SK-N-SH (cell line): ENCODE data around the gene MLLT3. TPM values are rescaled to one million over a fixed set of nuclear protein-coding genes. Genes with fewer than 3 reads are reported as not detected.
A peak's percentile ranks its signal among the peaks of the same experiment; 100 is the strongest.

Experiments
- CTCF ChIA-PET: fragments of 300-600, 350-600 bp; formaldehyde crosslinking; extraction: SDS; loops from one replicate; lab custom pipeline; 2021; lab: Yijun Ruan, JAX
- POLR2A ChIA-PET: fragments of 350-600 bp; sonication (Branson Sonifier 250); formaldehyde crosslinking; extraction: SDS; loops from one replicate; lab custom pipeline; 2020; ENCODE audit warnings: antibody characterized with exemption, inconsistent platforms; lab: Yijun Ruan, JAX
- DNase-seq: peaks from one replicate; pipeline ENCODE4 v3.0.0; 2012
- H2AFZ ChIP-seq: fragments of 200-600 bp; sonication (generic); 2 replicates; pipeline ENCODE4 v1.8.1; 2016; ENCODE audit warnings: antibody characterized with exemption, mild to moderate bottlenecking, low read depth
- H3F3A ChIP-seq: fragments of 200-600 bp; sonication (generic); replicated peaks from 2 replicates; pipeline ENCODE3; 2016; ENCODE audit warnings: antibody characterized with exemption, mild to moderate bottlenecking; ENCODE audit not compliant: insufficient read depth
- H3K27ac ChIP-seq, 2 experiments: fragments of 200-500 bp in 1 of 2; fragments of 200-600 bp in 1 of 2; sonication (Bioruptor generic) in 1 of 2; sonication (generic), shearing (Covaris generic) in 1 of 2; 2 replicates each; pipeline versions ENCODE4 v1.5.1 to v1.6.1; 2014 to 2016; ENCODE audit warnings: low read depth in 2 of 2, inconsistent platforms in 1 of 2, low read length in 1 of 2, mild to moderate bottlenecking in 1 of 2, mixed read lengths in 1 of 2
- H3K27me3 ChIP-seq: fragments of 200-600 bp; sonication (generic), shearing (Covaris generic); 2 replicates; pipeline ENCODE4 v1.6.1; 2016; ENCODE audit warnings: mixed run types; ENCODE audit not compliant: insufficient read depth
- H3K36me3 ChIP-seq, 2 experiments: fragments of 200-500 bp in 1 of 2; fragments of 200-600 bp in 1 of 2; sonication (Bioruptor generic) in 1 of 2; sonication (generic) in 1 of 2; replicated peaks in 1 of 2; 2 replicates each; pipeline versions ENCODE3 to v1.5.1; 2014 to 2016; ENCODE audit warnings: low read length in 1 of 2, mild to moderate bottlenecking in 1 of 2; ENCODE audit not compliant: insufficient read depth in 2 of 2, control insufficient read depth in 1 of 2
- H3K4me1 ChIP-seq, 2 experiments: fragments of 200-500 bp in 1 of 2; fragments of 200-600 bp in 1 of 2; sonication (Bioruptor generic) in 1 of 2; sonication (generic), shearing (Covaris generic) in 1 of 2; 2 replicates each; pipeline versions ENCODE4 v1.5.1 to v1.6.1; 2014 to 2016; ENCODE audit warnings: low read depth in 1 of 2, low read length in 1 of 2, mixed run types in 1 of 2; ENCODE audit not compliant: insufficient read depth in 2 of 2, control insufficient read depth in 1 of 2
- H3K4me2 ChIP-seq: fragments of 200-600 bp; sonication (generic), shearing (Covaris generic); 2 replicates; pipeline ENCODE4 v1.6.1; 2017; ENCODE audit warnings: mixed run types
- H3K4me3 ChIP-seq, 2 experiments: fragments of 200-500 bp in 1 of 2; fragments of 200-600 bp in 1 of 2; sonication (Bioruptor generic) in 1 of 2; sonication (generic), shearing (Covaris generic) in 1 of 2; 2 replicates each; pipeline versions ENCODE4 v1.5.1 to v1.8.1; 2014 to 2016; ENCODE audit warnings: low read depth in 2 of 2, inconsistent platforms in 1 of 2, low read length in 1 of 2, mild to moderate bottlenecking in 1 of 2, mixed read lengths in 1 of 2, moderate library complexity in 1 of 2
- H3K79me2 ChIP-seq: fragments of 200-600 bp; sonication (generic); 2 replicates; pipeline ENCODE4 v1.8.1; 2017; ENCODE audit warnings: mild to moderate bottlenecking; ENCODE audit not compliant: insufficient read depth
- H3K9ac ChIP-seq: fragments of 200-600 bp; sonication (generic); 2 replicates; pipeline ENCODE4 v1.6.1; 2017; ENCODE audit warnings: mixed run types
- H3K9me2 ChIP-seq: fragments of 200-600 bp; sonication (generic); 2 replicates; pipeline ENCODE4 v1.6.1; 2017; ENCODE audit warnings: mixed run types
- H3K9me3 ChIP-seq: fragments of 200-600 bp; sonication (generic); 2 replicates; pipeline ENCODE4 v1.6.1; 2017; ENCODE audit warnings: mixed run types, mild to moderate bottlenecking, moderate library complexity
- H4K20me1 ChIP-seq: fragments of 200-600 bp; sonication (generic); 2 replicates; pipeline ENCODE4 v1.6.1; 2017; ENCODE audit warnings: mild to moderate bottlenecking, mixed run types; ENCODE audit not compliant: insufficient read depth
- ELF1 ChIP-seq: IDR thresholded peaks from 2 replicates; pipeline ENCODE4 v1.4.0; 2012
- EZH2phosphoT487 ChIP-seq: fragments of 200-600 bp; sonication (generic); IDR thresholded peaks from 2 replicates; pipeline ENCODE4 v1.6.1; 2017; ENCODE audit warnings: low read depth, mixed run types, mild to moderate bottlenecking, antibody characterized with exemption, moderate library complexity, borderline replicate concordance
- FOSL2 ChIP-seq: IDR thresholded peaks from 2 replicates; pipeline ENCODE4 v1.4.0; 2012; ENCODE audit warnings: low read depth, mild to moderate bottlenecking, moderate library complexity, borderline replicate concordance
- FOXJ3 ChIP-seq: sonication (generic); formaldehyde crosslinking; IDR thresholded peaks from 2 replicates; pipeline ENCODE4 v1.5.1; 2020; ENCODE audit warnings: mild to moderate bottlenecking, missing genetic modification reagents
- FOXM1 ChIP-seq: IDR thresholded peaks from 2 replicates; pipeline ENCODE4 v1.4.0; 2012; ENCODE audit warnings: low read depth, mild to moderate bottlenecking
- GABPA ChIP-seq: IDR thresholded peaks from 2 replicates; pipeline ENCODE4 v1.4.0; 2012; ENCODE audit warnings: low read depth, mild to moderate bottlenecking
- GATA2 ChIP-seq: sonication (generic); formaldehyde crosslinking; IDR thresholded peaks from 2 replicates; pipeline ENCODE4 v1.5.0; 2020; ENCODE audit warnings: mild to moderate bottlenecking, missing genetic modification reagents
- JUND ChIP-seq: IDR thresholded peaks from 2 replicates; pipeline ENCODE4 v1.4.0; 2012
- MEF2A ChIP-seq: IDR thresholded peaks from 2 replicates; pipeline ENCODE4 v1.4.0; 2012; ENCODE audit warnings: low read depth, borderline replicate concordance
- MXI1 ChIP-seq: IDR thresholded peaks from 2 replicates; pipeline ENCODE4 v1.6.1; 2012; ENCODE audit warnings: mild to moderate bottlenecking, low read depth, low read length, improper control_type of control experiment
- RCOR1 ChIP-seq: fragments of 150-350 bp; IDR thresholded peaks from 2 replicates; pipeline ENCODE4 v1.6.1; 2017; ENCODE audit warnings: antibody characterized with exemption, low read length
- RFX5 ChIP-seq: IDR thresholded peaks from 2 replicates; pipeline ENCODE4 v1.6.1; 2012; ENCODE audit warnings: mild to moderate bottlenecking, improper control_type of control experiment, low read length
- RXRA ChIP-seq: IDR thresholded peaks from 2 replicates; pipeline ENCODE4 v1.4.0; 2012; ENCODE audit warnings: low read depth, mild to moderate bottlenecking, borderline replicate concordance
- TCF12 ChIP-seq: IDR thresholded peaks from 2 replicates; pipeline ENCODE4 v1.4.0; 2012
- USF1 ChIP-seq: IDR thresholded peaks from 2 replicates; pipeline ENCODE4 v1.4.0; 2012; ENCODE audit warnings: low read depth, borderline replicate concordance
- YY1 ChIP-seq: IDR thresholded peaks from 2 replicates; pipeline ENCODE4 v1.4.0; 2012; ENCODE audit warnings: low read depth, mild to moderate bottlenecking
- WGBS: methylation state at CpG from one replicate; pipeline ENCODE4 v1.1.6; 2017; ENCODE audit warnings: low lambda C conversion rate; 5-methylcytosine and 5-hydroxymethylcytosine counted together
- polyA plus RNA-seq, 3 experiments: library from polyadenylated mRNA; depleted of rRNA; stranded (reverse); fragments of >200 nt; gene quantifications; 2 replicates each; pipeline ENCODE4 v1.2.3, GENCODE V29; 2012
- TF ChIP-seq, protein P1 (sequence below): IDR thresholded peaks from 2 replicates; pipeline ENCODE4 v1.4.0; 2012; ENCODE audit warnings: low read depth, borderline replicate concordance
- TF ChIP-seq, protein P2 (sequence below): IDR thresholded peaks from 2 replicates; pipeline ENCODE4 v1.4.0; 2012; ENCODE audit warnings: low read depth

MLLT3 gene
- polyA plus RNA-seq, 1 of the 3 experiments (the other 2 are of a cell fraction), result 3.9 TPM

DNA sequence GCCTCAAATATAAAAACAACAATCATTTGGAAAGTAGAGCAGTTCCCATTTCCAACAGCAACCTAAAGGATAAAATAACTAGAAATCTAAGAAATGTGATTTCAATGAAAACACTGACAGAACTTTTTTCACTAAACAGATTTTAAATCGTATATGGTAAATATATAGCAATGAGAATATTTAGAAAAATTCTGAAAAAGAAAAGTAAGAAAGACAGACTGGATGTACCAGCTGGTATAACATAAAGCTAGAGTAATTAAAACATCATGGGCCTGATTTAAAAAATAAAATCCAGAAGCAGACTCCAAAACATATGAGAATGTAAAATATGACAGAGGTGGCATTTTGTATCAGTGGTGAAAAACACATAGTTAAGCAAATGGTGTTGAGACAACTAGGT is 308.9 kb downstream of the MLLT3 start:
- no peak for DNase-seq
- H3K36me3 ChIP-seq, result no peaks in the 10 kb centered on the region
- no peaks in the 10 kb centered on the region for H4K20me1 ChIP-seq
- no peaks in the 10 kb centered on the region for H3K9me3 ChIP-seq
- no peaks in the 10 kb centered on the region for H3K79me2 ChIP-seq
- CTCF ChIA-PET, result no interaction called here
- H3K9me2 ChIP-seq, result no peaks in the 10 kb centered on the region
- no peaks in the 10 kb centered on the region for H3K4me1 ChIP-seq
- H2AFZ ChIP-seq, result 0 out of 2 replicates have a peak overlapping the region, but pooled peaks have one; percentile 84
- TF ChIP-seq MEF2A (no peak), EZH2phosphoT487 (no peak), FOXJ3 (CRISPR knock-in tag) (no peak), GATA2 (no peak), USF1 (no peak), RXRA (no peak), MXI1 (no peak), FOXM1 (no peak), RCOR1 (no peak), ELF1 (no peak), JUND (no peak)
- TF ChIP-seq, protein P1, sequence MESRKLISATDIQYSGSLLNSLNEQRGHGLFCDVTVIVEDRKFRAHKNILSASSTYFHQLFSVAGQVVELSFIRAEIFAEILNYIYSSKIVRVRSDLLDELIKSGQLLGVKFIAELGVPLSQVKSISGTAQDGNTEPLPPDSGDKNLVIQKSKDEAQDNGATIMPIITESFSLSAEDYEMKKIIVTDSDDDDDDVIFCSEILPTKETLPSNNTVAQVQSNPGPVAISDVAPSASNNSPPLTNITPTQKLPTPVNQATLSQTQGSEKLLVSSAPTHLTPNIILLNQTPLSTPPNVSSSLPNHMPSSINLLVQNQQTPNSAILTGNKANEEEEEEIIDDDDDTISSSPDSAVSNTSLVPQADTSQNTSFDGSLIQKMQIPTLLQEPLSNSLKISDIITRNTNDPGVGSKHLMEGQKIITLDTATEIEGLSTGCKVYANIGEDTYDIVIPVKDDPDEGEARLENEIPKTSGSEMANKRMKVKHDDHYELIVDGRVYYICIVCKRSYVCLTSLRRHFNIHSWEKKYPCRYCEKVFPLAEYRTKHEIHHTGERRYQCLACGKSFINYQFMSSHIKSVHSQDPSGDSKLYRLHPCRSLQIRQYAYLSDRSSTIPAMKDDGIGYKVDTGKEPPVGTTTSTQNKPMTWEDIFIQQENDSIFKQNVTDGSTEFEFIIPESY, result no peak
- TF ChIP-seq, protein P2, sequence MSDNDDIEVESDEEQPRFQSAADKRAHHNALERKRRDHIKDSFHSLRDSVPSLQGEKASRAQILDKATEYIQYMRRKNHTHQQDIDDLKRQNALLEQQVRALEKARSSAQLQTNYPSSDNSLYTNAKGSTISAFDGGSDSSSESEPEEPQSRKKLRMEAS, result no peak
- H3K27me3 ChIP-seq, result no peaks in the 10 kb centered on the region
- H3K9ac ChIP-seq, result no peak overlapping the region
- 96% methylated on average over 1 of the region's 1 CpG for WGBS
- H3K27ac ChIP-seq, result no peak overlapping the region
- no peak overlapping the region for H3K4me3 ChIP-seq
- POLR2A ChIA-PET, result no interaction called here
- peaks cover 7% of the 10 kb centered on the region for H3F3A ChIP-seq
- H3K4me2 ChIP-seq, result no peak overlapping the region

DNA sequence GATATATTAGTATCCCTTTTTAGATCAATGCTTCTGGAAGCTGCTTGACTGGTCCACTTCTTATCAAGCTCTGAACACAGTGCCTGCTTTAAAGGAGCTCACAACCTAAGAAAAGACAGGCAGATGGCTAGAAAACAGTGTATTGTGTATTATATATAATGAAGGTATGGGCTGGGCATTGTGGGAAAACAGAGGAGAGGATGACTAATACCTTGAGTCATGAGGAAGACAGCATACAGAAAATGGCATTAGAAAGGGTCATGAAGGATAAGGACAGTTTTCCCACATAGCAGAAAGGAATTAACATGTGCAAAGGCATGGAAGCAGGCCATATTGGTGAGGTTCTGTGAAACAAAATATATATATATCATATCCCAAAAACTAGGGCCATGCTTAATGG is 309.6 kb downstream of the MLLT3 start:
- Histone ChIP-seq H3K27me3 (no peaks in the 10 kb centered on the region), H3K9ac (no peak overlapping the region), H3K4me3 (no peak overlapping the region), H2AFZ (peak overlapping the region; percentile 84; the same call in 1 of the 2 replicates), H3K27ac (peak overlapping the region in 1 of 2 experiments; percentile 43; a peak in 1 of 4 replicates), H3F3A (peaks cover 7% of the 10 kb centered on the region), H3K4me2 (no peak overlapping the region), H3K4me1 (no peaks in the 10 kb centered on the region), H4K20me1 (no peaks in the 10 kb centered on the region), H3K79me2 (no peaks in the 10 kb centered on the region), H3K9me2 (no peaks in the 10 kb centered on the region), H3K9me3 (no peaks in the 10 kb centered on the region), H3K36me3 (no peaks in the 10 kb centered on the region)
- no peak for TF ChIP-seq GABPA
- no peak for TF ChIP-seq RCOR1
- TF ChIP-seq FOSL2, result peak; percentile 65; the same call in 1 of the 2 replicates
- no peak for TF ChIP-seq RFX5
- TF ChIP-seq TCF12, result peak; percentile 9; the same call in 1 of the 2 replicates
- TF ChIP-seq YY1, result no peak
- ChIA-PET CTCF (no interaction called here), POLR2A (no interaction called here)
- DNase-seq, result no peak
